GM18507 (cell line): ENCODE results near the gene FAM170A.
A peak's percentile ranks its signal among the peaks of the same experiment; 100 is the strongest.

Experiments
- DNase-seq: peaks from one replicate; pipeline ENCODE4 v3.0.0; 2011; ENCODE audit warnings: low read depth; ENCODE audit not compliant: insufficient read length; ENCODE audit errors: extremely low spot score
- FAIRE-seq: peaks from 2 replicates; lab custom pipeline; 2011; peaks lifted over from hg19 to GRCh38; lab: Jason Lieb, UNC

Gene FAM170A, protein sequence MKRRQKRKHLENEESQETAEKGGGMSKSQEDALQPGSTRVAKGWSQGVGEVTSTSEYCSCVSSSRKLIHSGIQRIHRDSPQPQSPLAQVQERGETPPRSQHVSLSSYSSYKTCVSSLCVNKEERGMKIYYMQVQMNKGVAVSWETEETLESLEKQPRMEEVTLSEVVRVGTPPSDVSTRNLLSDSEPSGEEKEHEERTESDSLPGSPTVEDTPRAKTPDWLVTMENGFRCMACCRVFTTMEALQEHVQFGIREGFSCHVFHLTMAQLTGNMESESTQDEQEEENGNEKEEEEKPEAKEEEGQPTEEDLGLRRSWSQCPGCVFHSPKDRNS

DNA sequence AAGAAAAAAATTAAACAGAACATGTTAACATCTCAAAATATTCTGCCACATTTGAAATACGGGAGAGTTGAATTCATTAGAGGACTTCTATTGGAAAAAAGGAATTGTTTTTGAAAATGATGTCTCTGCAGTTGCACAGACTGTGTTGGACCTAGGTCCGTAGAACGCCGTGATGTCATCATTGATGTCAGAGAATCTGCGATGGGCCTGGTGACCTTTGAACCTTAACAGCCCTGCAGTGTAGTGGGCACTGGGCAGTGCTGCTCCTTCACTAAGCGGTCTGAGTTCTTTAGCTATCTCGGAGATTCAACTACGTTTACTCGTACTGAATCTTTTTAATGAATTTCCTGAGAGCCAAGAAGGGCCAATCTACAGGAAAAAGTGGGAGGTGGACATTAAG, at the start of gene FAM170A:
TSS of gene FAM170A (plus strand) at position 220 of the 400 bp plus-strand sequence. CDS start 211 bp downstream, outside the sequence.
- FAIRE-seq = no peak
- DNase-seq = no peak

DNA sequence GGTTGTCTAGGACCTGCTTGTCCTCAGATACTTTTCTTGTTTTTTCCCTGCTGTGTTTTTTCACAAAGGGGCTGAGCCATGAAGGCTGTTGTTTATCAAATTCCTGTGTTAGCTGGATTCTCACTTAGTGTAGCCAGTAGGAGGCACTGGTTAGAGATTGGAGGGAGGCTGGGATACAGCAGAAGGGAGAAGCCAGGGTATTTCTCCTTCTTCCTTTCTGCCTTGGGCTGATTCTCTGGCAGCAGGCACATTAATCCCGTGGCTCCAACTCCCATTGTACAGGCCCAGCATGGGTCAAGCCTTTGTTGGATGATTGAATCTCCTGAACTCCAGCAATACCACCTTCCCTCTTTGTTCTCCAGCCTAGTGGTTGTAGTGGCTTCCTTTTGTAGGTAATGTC, 46.4 kb upstream of the FAM170A start:
- DNase-seq = no peak
- no peak for FAIRE-seq

- FAIRE-seq (peak; percentile 84), DNase-seq (no peak)
Observed at GRCh38 chr5:119583684-119584083, 45.7 kb upstream of the FAM170A start.

DNA sequence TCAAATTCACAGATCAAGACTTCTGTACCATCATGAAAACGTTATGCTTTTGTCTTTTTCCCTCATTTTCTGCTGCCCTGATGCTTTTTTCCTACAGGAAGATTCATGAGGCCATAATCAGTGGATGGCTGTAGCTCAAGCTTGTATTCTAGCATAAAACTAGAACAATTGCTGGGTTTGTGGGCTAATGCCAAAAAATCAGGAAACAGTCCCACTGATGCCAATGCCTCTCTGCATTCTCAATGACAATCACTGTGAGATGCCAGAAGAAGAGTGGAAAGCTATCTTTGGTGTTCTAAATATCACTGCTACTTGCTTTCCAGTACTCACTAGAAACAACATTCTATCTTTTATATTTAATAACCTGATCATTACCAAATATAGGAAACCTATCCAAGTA, 33.3 kb upstream of the FAM170A start:
- no peak for DNase-seq
- no peak for FAIRE-seq

- DNase-seq (no peak), FAIRE-seq (no peak)
Observed at GRCh38 chr5:119597728-119598298, 31.5 kb upstream of the FAM170A start.

GRCh38 chr5:119613937-119614336, 15.4 kb upstream of the FAM170A start:
- FAIRE-seq (no peak), DNase-seq (no peak)

DNA sequence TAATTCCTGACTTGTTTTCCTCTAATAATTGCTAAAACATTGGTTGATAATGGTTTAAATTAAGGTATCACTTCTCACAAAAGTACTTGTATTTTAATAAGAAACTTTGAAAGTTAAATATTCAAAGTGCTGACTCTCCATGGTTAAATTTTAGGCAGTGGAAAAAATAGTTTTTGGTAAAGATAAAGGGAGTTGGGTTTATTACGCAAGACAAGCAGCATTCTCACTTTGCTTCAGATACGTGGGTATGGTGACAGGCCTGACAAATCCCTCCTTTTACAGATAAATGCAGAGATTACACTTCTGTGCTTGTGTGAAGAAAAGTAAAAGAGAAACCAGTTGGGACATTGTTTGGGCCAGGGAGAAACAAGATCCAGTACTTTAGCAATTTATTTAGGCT, 14.5 kb upstream of the FAM170A start:
- DNase-seq = no peak
- FAIRE-seq = no peak

DNA sequence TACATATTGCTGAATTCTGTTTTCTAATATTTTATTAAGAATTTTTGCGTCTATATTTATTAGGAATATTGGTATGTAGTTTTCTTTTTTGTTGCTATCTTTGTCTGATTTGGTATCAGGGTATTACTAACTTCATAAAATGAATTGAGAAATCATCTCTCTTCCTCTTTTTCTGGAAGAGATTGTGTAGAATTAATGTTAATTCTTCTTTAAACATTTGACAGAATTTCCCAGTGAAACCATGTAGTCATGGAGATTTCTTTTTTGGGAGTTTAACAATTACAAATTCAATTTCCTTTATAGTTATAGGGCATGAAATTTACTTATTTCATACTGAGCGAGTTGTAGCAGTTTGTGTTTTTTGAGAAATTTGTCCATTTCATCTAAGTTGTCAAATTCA, 3.3 kb upstream of the FAM170A start:
- no peak for FAIRE-seq

GRCh38 chr5:119630752-119631440, 1.5 kb downstream of the FAM170A start:
- no peak for DNase-seq
- FAIRE-seq = no peak

More for the DNA sequence above, 3.3 kb upstream of the FAM170A start:
- no peak for DNase-seq

GRCh38 chr5:119631660-119632059, 2.3 kb downstream of the FAM170A start:
- DNase-seq = no peak
- no peak for FAIRE-seq

GRCh38 chr5:119651486-119651885, 22.1 kb downstream of the FAM170A start:
- no peak for FAIRE-seq
- no peak for DNase-seq

DNA sequence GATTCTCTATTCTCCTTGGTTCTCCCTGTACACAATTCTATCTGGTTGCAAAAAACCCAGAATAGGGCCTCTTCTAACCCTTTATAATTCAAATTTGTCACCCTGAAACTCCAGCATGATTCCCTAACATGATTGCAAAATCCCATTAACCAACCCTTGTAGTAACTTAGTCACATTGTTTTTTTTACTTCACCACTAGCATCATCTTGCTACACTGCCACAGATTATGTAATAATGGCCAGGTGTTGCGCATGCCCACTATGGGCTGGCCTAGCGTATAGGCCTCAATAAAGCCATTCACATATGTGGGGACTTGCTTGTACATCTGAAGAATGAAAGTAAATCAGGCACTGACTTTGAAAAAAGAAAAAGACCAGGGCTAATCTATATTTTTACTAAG, 25.7 kb downstream of the FAM170A start:
- no peak for FAIRE-seq
- DNase-seq = no peak

GRCh38 chr5:119656023-119656422, 26.7 kb downstream of the FAM170A start:
- DNase-seq (no peak), FAIRE-seq (no peak)

DNA sequence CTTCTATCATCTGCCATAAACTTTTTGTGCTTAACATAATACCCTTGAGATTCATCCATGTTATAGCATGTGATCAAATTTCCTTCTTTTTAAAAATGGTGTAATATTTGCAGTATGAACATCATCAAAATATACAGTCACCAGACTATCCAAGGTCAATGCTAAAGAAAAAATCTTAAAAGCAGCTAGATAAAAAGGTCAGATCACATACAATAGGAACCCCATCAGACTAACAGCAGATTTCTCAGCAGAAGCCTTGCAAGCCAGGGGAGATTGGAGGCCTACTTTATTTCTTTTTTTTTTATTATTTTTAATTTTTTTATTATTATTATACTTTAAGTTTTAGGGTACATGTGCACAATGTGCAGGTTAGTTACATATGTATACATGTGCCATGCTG, 37.2 kb downstream of the FAM170A start:
- DNase-seq (no peak), FAIRE-seq (no peak)

DNA sequence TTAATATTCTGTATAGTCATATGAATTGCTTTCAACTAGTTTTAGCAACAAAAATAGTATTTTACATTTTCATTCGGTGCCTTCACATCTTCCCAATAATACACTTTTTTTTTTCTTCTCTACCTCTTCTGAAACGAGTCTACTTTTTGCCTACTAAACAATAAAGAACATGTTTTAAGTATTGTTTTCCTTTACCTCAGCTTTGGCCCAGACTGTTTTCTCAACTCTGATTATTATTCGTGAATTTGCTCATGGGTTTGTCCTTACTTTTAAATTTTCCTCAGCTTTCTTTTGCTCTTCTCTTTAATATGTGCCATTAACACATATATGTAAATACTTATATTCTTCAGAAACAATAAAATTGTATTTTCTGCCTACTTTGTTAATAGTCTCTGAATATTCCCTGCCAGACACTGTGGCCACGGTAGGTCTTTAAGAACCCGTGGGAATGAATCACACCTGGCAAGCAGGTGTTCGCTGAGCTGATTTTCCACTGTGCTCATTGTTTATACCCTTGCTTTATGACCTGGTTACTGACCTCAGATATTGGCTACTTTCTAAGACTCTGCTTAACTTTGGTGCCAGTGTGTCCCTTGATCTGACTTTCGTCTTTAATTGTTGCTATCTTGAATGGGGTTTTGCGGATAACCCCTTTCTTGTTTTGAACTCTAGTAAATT, 49.1 kb downstream of the FAM170A start:
- DNase-seq (no peak), FAIRE-seq (no peak)

- no peak for DNase-seq
- no peak for FAIRE-seq
Observed at GRCh38 chr5:119680080-119680479, 50.7 kb downstream of the FAM170A start.

DNA sequence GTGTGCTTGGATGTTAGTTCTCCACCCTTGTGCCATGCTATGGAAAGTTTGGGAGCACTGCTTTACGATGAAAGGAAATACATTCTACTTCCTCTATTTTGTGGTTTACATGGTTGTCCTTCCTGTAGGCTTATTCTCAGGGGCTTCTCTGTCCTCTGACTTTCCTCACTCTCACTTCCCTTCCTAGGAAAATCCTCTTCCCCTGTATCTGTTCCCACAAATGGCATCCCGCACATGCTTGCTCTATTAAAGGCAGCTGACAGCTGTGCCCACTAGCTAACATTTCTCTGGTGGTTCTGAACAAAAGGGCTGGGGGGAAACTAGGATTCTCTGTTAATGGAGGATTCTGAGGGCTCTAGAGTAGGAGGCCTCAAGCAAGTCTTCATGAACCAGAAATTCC, 52.4 kb downstream of the FAM170A start:
- FAIRE-seq (no peak), DNase-seq (no peak)

- FAIRE-seq = no peak
- DNase-seq = no peak
Observed at GRCh38 chr5:119682372-119682771, 53.0 kb downstream of the FAM170A start.
